GM06990 (cell line): ENCODE data around the gene TTC16.

ENCODE experiments used
- DNase-seq: peaks from one replicate; pipeline ENCODE4 v3.0.0-alpha.2; 2011; ENCODE audit not compliant: insufficient read length; ENCODE audit errors: extremely low read depth
- H3K27me3 ChIP-seq: replicated peaks from 2 replicates; pipeline ENCODE4 v1.6.0; 2011; ENCODE audit warnings: low read length; ENCODE audit not compliant: control insufficient read depth, insufficient read depth
- H3K36me3 ChIP-seq: 2 replicates; pipeline ENCODE4 v1.5.1; 2011; ENCODE audit warnings: low read length; ENCODE audit not compliant: control insufficient read depth, insufficient read depth
- H3K4me3 ChIP-seq: replicated peaks from 2 replicates; pipeline ENCODE4 v1.5.1; 2011; ENCODE audit warnings: low read depth, mild to moderate bottlenecking, control low read depth, low read length
- CTCF ChIP-seq: IDR thresholded peaks from 2 replicates; pipeline ENCODE4 v1.5.1; 2011; ENCODE audit warnings: low read length, control low read depth, mild to moderate bottlenecking, inconsistent platforms; ENCODE audit not compliant: insufficient read depth, poor library complexity, severe bottlenecking

Gene TTC16

GRCh38 chr9:127711831-127712274, 4.0 kb upstream of the TTC16 start:
- no peaks in the 10 kb centered on the region for H3K27me3 ChIP-seq
- TF ChIP-seq CTCF: no peak
- no peak for DNase-seq
- no peak overlapping the region for H3K4me3 ChIP-seq
- no peaks in the 10 kb centered on the region; the same call in 1 of the 2 replicates for H3K36me3 ChIP-seq

DNA sequence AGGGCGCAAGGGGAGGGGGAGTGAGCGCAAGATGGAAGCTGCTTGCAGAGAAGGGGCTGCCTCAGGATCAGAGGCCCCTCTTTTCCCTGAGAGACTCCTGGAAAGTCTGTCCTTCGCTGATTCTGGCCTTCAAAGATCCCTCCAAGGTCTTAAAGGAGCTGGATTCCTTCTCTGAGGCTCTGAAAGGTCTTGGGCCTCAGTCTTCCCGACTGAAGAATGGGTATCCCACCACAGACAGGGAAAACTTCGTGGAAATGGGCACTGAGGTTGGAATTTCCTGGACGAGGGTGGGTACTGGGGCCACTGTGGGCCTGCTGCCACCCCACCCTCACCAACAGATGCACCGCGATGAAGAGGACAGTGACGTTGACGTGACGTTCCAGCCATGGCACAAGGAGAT, 3.5 kb upstream of the TTC16 start:
- no peak for TF ChIP-seq CTCF
- H3K4me3 ChIP-seq: no peak overlapping the region
- H3K27me3 ChIP-seq: no peaks in the 10 kb centered on the region
- H3K36me3 ChIP-seq: no peaks in the 10 kb centered on the region; the same call in 1 of the 2 replicates
- DNase-seq: no peak

DNA sequence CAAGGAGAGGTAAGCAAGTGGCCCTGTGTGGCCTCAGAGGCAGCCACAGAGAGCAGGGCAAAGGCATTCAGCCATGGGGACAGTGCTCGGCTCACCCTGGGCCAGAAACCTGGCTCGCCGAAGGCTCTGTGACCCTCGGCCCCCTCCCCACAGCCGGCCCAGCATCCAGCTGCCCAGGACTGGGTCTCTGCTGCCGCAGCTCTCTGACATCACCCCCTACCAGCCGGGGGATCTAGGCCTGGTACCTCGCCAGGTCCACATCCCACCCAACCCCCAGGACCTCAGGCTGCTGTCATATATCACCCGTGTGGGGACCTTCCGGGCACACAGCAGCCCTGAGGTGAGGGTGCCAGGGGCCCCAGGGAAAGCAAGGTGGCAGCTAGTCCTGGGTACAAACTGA, 3.0 kb upstream of the TTC16 start:
- Histone ChIP-seq H3K4me3 (no peak overlapping the region), H3K27me3 (no peaks in the 10 kb centered on the region), H3K36me3 (no peaks in the 10 kb centered on the region; the same call in 1 of the 2 replicates)
- DNase-seq: no peak
- TF ChIP-seq CTCF: no peak

DNA sequence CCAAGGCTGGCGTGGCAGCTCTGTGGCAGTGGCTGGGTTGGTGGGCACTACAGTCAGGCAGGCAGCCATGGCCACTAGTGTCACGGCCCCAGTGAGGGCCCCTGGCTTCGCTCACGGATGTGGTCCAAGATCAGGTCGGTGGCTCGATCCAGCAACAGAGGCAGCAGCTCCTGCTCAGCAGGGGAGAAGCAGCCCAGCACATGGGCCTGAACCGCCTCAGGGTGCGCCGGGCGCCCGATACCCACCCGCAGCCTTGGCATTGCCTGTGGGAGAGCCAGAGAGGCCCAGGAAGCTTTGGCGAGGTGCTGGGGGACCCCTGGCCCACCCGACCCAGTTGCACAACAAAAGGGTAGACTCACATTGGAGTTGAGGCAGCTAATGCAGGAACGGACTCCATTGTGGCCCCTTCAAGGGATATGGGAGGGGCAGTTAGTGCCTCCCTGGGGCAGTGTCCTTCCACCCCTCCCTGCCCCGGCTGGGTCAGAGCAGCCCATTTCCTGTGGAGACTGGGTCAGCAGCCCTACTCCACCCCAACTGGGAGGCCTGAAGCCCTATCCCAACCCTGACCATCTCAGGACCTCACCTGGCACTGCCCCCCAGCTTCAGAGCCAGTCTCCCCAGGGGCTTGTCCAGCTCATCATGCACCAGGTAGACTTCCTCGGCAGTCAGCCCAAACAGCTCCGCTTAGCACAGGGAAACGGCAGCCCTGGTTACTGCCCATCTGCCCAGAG, 1.7 kb upstream of the TTC16 start:
- Histone ChIP-seq H3K4me3 (peak overlapping the region; percentile 91), H3K36me3 (no peaks in the 10 kb centered on the region; the same call in 1 of the 2 replicates), H3K27me3 (no peaks in the 10 kb centered on the region)
- no peak for DNase-seq
- TF ChIP-seq CTCF: no peak

GRCh38 chr9:127714951-127715469, 869 bp upstream of the TTC16 start:
- no peaks in the 10 kb centered on the region; the same call in 1 of the 2 replicates for H3K36me3 ChIP-seq
- no peaks in the 10 kb centered on the region for H3K27me3 ChIP-seq
- no peak for TF ChIP-seq CTCF
- no peak for DNase-seq
- peak overlapping the region; percentile 91 for H3K4me3 ChIP-seq
